H1 (cell line): ENCODE data around the gene SRSF2. TPM values are rescaled to one million over a fixed set of nuclear protein-coding genes. Genes with fewer than 3 reads are reported as not detected.
"Not testable (repeated sequence)": the region's sequence is repeated elsewhere in the genome, so short reads cannot be mapped to it uniquely, and the experiment has no call there.

Experiments used
- CTCF ChIA-PET: fragments of 300-600 bp; sonication (Branson Sonifier 250); formaldehyde crosslinking; loops from one replicate; lab custom pipeline; 2021; ENCODE audit not compliant: partially characterized antibody; lab: Charles Lee
- POLR2A ChIA-PET: fragments of 300-600 bp; sonication (Branson Sonifier 250); formaldehyde crosslinking; loops from one replicate; lab custom pipeline; 2021; ENCODE audit warnings: inconsistent platforms; ENCODE audit not compliant: partially characterized antibody; lab: Charles Lee
- DNase-seq, 2 experiments: peaks; one replicate each; pipeline versions ENCODE4 v3.0.0 to v3.0.0-alpha.2; 2010 to 2022; ENCODE audit warnings: low spot score in 2 of 2, low read depth in 1 of 2, mixed read lengths in 1 of 2
- FAIRE-seq: peaks from 2 replicates; lab custom pipeline; 2011; peaks lifted over from hg19 to GRCh38; lab: Jason Lieb, UNC
- H2AFZ ChIP-seq: 2 replicates; pipeline ENCODE4 v1.8.1; 2012; ENCODE audit warnings: low read length, inconsistent platforms
- H2AK5ac ChIP-seq: 2 replicates; pipeline ENCODE4 v1.6.1; 2013; ENCODE audit warnings: low read depth, low read length
- H2BK120ac ChIP-seq: replicated peaks from 2 replicates; pipeline ENCODE3; 2013; ENCODE audit warnings: low read depth, low read length, inconsistent platforms
- H2BK12ac ChIP-seq: 2 replicates; pipeline ENCODE4 v1.6.1; 2013; ENCODE audit warnings: low read depth, low read length
- H2BK15ac ChIP-seq: 2 replicates; pipeline ENCODE4 v1.6.1; 2013; ENCODE audit warnings: low read length
- H2BK20ac ChIP-seq: 2 replicates; pipeline ENCODE4 v1.6.1; 2013; ENCODE audit warnings: low read length
- H2BK5ac ChIP-seq: 2 replicates; pipeline ENCODE4 v1.6.1; 2013; ENCODE audit warnings: low read depth, low read length
- H3K14ac ChIP-seq: 2 replicates; pipeline ENCODE4 v1.6.1; 2013; ENCODE audit warnings: inconsistent platforms; ENCODE audit not compliant: insufficient read length
- H3K18ac ChIP-seq: 2 replicates; pipeline ENCODE4 v1.6.1; 2013; ENCODE audit warnings: low read length; ENCODE audit errors: extremely low read depth
- H3K23ac ChIP-seq: 2 replicates; pipeline ENCODE4 v1.6.1; 2013; ENCODE audit warnings: inconsistent platforms; ENCODE audit not compliant: insufficient read length
- H3K23me2 ChIP-seq: 2 replicates; pipeline ENCODE4 v1.6.1; 2013; ENCODE audit warnings: low read depth, low read length
- H3K27ac ChIP-seq: 2 replicates; pipeline ENCODE4 v1.6.1; 2011; ENCODE audit warnings: low read depth, low read length, inconsistent platforms
- H3K27me3 ChIP-seq, 4 experiments: replicated peaks in 1 of 4; 1 replicate in 1 of 4; 2 replicates in 3 of 4; pipeline versions ENCODE4 v1.6.1 to v1.8.1; 2011 to 2013; ENCODE audit warnings: low read length in 3 of 4, mild to moderate bottlenecking in 3 of 4, inconsistent platforms in 2 of 4, mixed read lengths in 2 of 4, moderate library complexity in 1 of 4; ENCODE audit not compliant: control insufficient read depth in 3 of 4, insufficient read depth in 3 of 4; ENCODE audit errors: extremely low read depth in 1 of 4
- H3K36me3 ChIP-seq, 4 experiments: 2 replicates each; pipeline versions ENCODE4 v1.6.1 to v1.8.1; 2011 to 2013; ENCODE audit warnings: mild to moderate bottlenecking in 4 of 4, low read length in 3 of 4, moderate library complexity in 2 of 4, control low read depth in 1 of 4, inconsistent platforms in 1 of 4; ENCODE audit not compliant: insufficient read depth in 4 of 4, control insufficient read depth in 2 of 4
- H3K4ac ChIP-seq: replicated peaks from 2 replicates; pipeline ENCODE3; 2013; ENCODE audit warnings: low read length, low read depth, mixed read lengths, inconsistent platforms; ENCODE audit not compliant: insufficient read length
- H3K4me1 ChIP-seq, 4 experiments: replicated peaks in 1 of 4; 1 replicate in 1 of 4; 2 replicates in 3 of 4; pipeline versions ENCODE4 v1.6.1 to v1.8.1; 2011 to 2013; ENCODE audit warnings: low read length in 3 of 4, inconsistent platforms in 2 of 4, mixed read lengths in 1 of 4; ENCODE audit not compliant: insufficient read depth in 4 of 4, control insufficient read depth in 3 of 4
- H3K4me2 ChIP-seq, 2 experiments: 2 replicates each; pipeline versions ENCODE4 v1.6.1 to v1.8.1; 2011 to 2013; ENCODE audit warnings: low read depth in 2 of 2, low read length in 2 of 2, control low read depth in 1 of 2, inconsistent platforms in 1 of 2, mild to moderate bottlenecking in 1 of 2; ENCODE audit not compliant: insufficient read depth in 1 of 2
- H3K4me3 ChIP-seq, 4 experiments: fragments of 200-600, 300-600 bp in 1 of 4; sonication (generic), shearing (Covaris generic), sonication (Bioruptor Twin) in 1 of 4; 2 replicates each; pipeline versions ENCODE4 v1.5.1 to v1.8.1; 2011 to 2016; ENCODE audit warnings: low read length in 4 of 4, low read depth in 3 of 4, control low read depth in 2 of 4, inconsistent platforms in 2 of 4, mild to moderate bottlenecking in 2 of 4, mixed read lengths in 1 of 4, moderate library complexity in 1 of 4; ENCODE audit not compliant: insufficient read depth in 2 of 4; ENCODE audit errors: extremely low read depth in 1 of 4
- H3K56ac ChIP-seq: replicated peaks from 2 replicates; pipeline ENCODE3; 2013; ENCODE audit warnings: low read depth, mild to moderate bottlenecking, mixed read lengths, low read length, inconsistent platforms; ENCODE audit not compliant: insufficient read length
- H3K79me1 ChIP-seq: 2 replicates; pipeline ENCODE4 v1.6.1; 2013; ENCODE audit warnings: low read depth, low read length, control low read depth
- H3K79me2 ChIP-seq, 2 experiments: 2 replicates each; pipeline versions ENCODE4 v1.6.1 to v1.8.1; 2012 to 2013; ENCODE audit warnings: low read length in 2 of 2, mild to moderate bottlenecking in 2 of 2, inconsistent platforms in 1 of 2; ENCODE audit not compliant: insufficient read depth in 2 of 2, control insufficient read depth in 1 of 2
- H3K9ac ChIP-seq, 4 experiments: replicated peaks in 1 of 4; 1 replicate in 1 of 4; 2 replicates in 3 of 4; pipeline versions ENCODE4 v1.6.1 to v1.8.1; 2011 to 2013; ENCODE audit warnings: low read depth in 3 of 4, low read length in 3 of 4, control low read depth in 2 of 4, mild to moderate bottlenecking in 2 of 4, moderate library complexity in 2 of 4, inconsistent platforms in 1 of 4; ENCODE audit errors: extremely low read depth in 1 of 4
- H3K9me3 ChIP-seq, 2 experiments: 2 replicates each; pipeline versions ENCODE4 v1.6.1 to v1.8.1; 2012 to 2013; ENCODE audit warnings: mild to moderate bottlenecking in 2 of 2, moderate library complexity in 2 of 2, control low read depth in 1 of 2, inconsistent platforms in 1 of 2, low read depth in 1 of 2, low read length in 1 of 2, mixed read lengths in 1 of 2; ENCODE audit not compliant: insufficient read depth in 2 of 2
- H4K20me1 ChIP-seq, 2 experiments: replicated peaks in 1 of 2; 2 replicates each; pipeline versions ENCODE3 to v1.8.1; 2011 to 2013; ENCODE audit warnings: inconsistent platforms in 2 of 2, low read length in 2 of 2, mild to moderate bottlenecking in 1 of 2; ENCODE audit not compliant: insufficient read depth in 2 of 2, control insufficient read depth in 1 of 2
- H4K5ac ChIP-seq: 2 replicates; pipeline ENCODE4 v1.6.1; 2013; ENCODE audit warnings: low read length, low read depth, mixed read lengths, inconsistent platforms; ENCODE audit not compliant: insufficient read length
- H4K8ac ChIP-seq: 2 replicates; pipeline ENCODE4 v1.8.0; 2013; ENCODE audit warnings: mild to moderate bottlenecking, moderate library complexity, low read length, inconsistent platforms; ENCODE audit not compliant: insufficient read depth; ENCODE audit errors: extremely low read depth
- H4K91ac ChIP-seq: replicated peaks from 2 replicates; pipeline ENCODE3; 2013; ENCODE audit warnings: low read length, mixed read lengths, inconsistent platforms; ENCODE audit not compliant: insufficient read length
- WGBS, 2 experiments: shearing (Covaris generic) in 1 of 2; methylation state at CpG; one replicate each; pipeline versions ENCODE4 v1.1.6 to v1.1.7; 2013 to 2015; ENCODE audit warnings: low lambda C conversion rate in 2 of 2, mixed read lengths in 2 of 2, inconsistent platforms in 1 of 2, low coverage in 1 of 2, missing lambda C conversion rate in 1 of 2; ENCODE audit not compliant: insufficient replicate concordance in 2 of 2, insufficient coverage in 1 of 2, insufficient read length in 1 of 2; ENCODE audit errors: extremely low coverage in 1 of 2, missing lambda C conversion rate in 1 of 2; 5-methylcytosine and 5-hydroxymethylcytosine counted together
- polyA plus RNA-seq, 7 experiments: library from polyadenylated mRNA; depleted of rRNA in 3 of 7; stranded (reverse) in 5 of 7; unstranded in 2 of 7; fragments of >200 nt in 5 of 7; fragments of 200-250 nt in 2 of 7; gene quantifications; 1 replicate in 5 of 7; 2 replicates in 1 of 7; 4 replicates in 1 of 7; pipeline versions ENCODE4 v1.2.1 to v1.2.3, GENCODE V29; 2011 to 2013; ENCODE audit warnings: missing spikeins in 2 of 7, mixed read lengths in 2 of 7
- total RNA-seq: library from RNA; stranded (reverse); fragmentation: NEBNext Ultra II Directional; extraction: Animal tissue kit (Norgen Biotek cat#: 25700); gene quantifications from 2 replicates; pipeline ENCODE4 v1.2.1, GENCODE V29; 2021

The SRSF2 gene
- total and polyA plus RNA-seq, 2 of the 8 experiments (the other 6 are each of a cell fraction or from before 2014, with no cell fraction given) = 397 to 401 TPM

GRCh38 chr17:76745785-76746184 is 8.7 kb upstream of the SRSF2 start:
- H3K27me3 ChIP-seq, DNase-seq, H3K79me1 ChIP-seq, H3K4me1 ChIP-seq, H3K18ac ChIP-seq, H3K56ac ChIP-seq, H2BK20ac ChIP-seq, H3K4me3 ChIP-seq, H2AFZ ChIP-seq, H3K4me2 ChIP-seq, H4K20me1 ChIP-seq, H2BK15ac ChIP-seq, H3K9ac ChIP-seq, FAIRE-seq, H2BK120ac ChIP-seq, H3K9me3 ChIP-seq, H3K23ac ChIP-seq, H3K23me2 ChIP-seq, H4K8ac ChIP-seq, H4K5ac ChIP-seq, H4K91ac ChIP-seq, H3K14ac ChIP-seq, H3K79me2 ChIP-seq, H3K4ac ChIP-seq, H3K27ac ChIP-seq, H2AK5ac ChIP-seq, H2BK12ac ChIP-seq, CTCF ChIA-PET, H2BK5ac ChIP-seq: not testable (repeated sequence)
- WGBS, 2 experiments = 95% methylated on average over 6 of the region's 6 CpGs; no CpG with 5 or more reads in 1 of the 2 experiments
- POLR2A ChIA-PET = interaction anchor here (1.4 to 1.6 kb wide), 2 partner anchors 8 to 13 kb away, joined by 3 to 14 read pairs; partner anchors contain the start of genes MFSD11 and SRSF2
- H3K36me3 ChIP-seq = peaks cover 5 to 25% (median 12%) of the 10 kb centered on the region in 4 experiments; a peak in 7 of 8 replicates
